H4 (cell line): Measurements from ENCODE around the gene FAF1. TPM values are rescaled to one million over a fixed set of nuclear protein-coding genes. Genes with fewer than 3 reads are reported as not detected.
"Not testable (repeated sequence)": the region's sequence is repeated elsewhere in the genome, so short reads cannot be mapped to it uniquely, and the experiment has no call there.

Experiments
- DNase-seq: peaks from one replicate; pipeline ENCODE4 v3.0.0-alpha.2; 2015; ENCODE audit warnings: low spot score
- total RNA-seq: library from RNA; depleted of rRNA; stranded (reverse); fragments of >200 nt; shearing (Covaris generic); gene quantifications from 2 replicates; pipeline ENCODE4 v1.2.3, GENCODE V29; 2014

Gene FAF1
- total RNA-seq, 1 experiment from 2014 or later, result 91.9 TPM

DNA sequence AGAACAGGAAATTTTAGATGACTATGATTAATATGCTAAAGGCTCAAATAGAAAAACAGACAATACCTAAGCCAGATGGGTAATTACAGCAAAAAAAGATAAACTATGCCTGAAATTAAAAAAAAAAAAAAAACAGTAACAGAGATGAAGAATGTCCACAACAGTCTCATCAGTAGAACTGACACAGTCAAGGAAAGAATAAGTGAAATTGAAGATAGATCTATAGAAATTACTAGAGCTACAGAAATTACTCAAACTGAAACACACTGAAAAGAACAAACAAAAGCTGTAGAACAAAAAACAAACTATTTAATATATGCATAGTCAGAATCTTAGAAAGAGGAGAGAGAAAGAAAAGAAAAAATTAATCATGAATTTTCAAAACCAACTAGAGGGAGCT is 112.8 kb downstream of the FAF1 start:
- no peak for DNase-seq

DNA sequence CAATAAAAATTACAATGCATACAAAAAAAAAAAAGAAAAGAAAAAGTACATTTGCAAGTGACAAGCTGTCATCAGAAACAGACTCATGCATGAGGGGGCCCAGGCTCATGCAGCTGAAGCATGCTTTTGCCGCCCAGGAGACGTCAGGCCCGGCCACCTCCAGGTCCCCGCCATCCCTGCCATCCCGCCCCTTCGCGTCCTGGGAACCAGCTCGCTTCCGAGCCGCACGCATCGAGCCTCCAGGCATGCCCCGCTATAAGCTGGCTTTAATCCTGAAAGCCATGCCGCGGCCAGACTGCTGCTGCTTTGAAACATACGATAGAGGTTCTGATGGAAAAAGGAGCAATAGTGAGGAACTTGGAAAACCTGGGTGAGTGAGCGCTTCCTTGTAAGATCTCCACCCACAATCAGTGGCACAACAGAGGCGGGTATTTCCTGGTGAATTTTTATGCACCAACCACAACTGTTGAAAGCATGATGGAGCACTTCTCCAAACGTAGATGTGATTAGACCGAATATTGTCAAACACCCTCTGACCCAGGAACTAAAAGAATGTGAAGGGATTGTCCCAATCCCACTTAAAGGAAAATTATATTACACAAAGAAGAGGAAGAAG is 113.7 kb downstream of the FAF1 start:
- DNase-seq, result no peak

DNA sequence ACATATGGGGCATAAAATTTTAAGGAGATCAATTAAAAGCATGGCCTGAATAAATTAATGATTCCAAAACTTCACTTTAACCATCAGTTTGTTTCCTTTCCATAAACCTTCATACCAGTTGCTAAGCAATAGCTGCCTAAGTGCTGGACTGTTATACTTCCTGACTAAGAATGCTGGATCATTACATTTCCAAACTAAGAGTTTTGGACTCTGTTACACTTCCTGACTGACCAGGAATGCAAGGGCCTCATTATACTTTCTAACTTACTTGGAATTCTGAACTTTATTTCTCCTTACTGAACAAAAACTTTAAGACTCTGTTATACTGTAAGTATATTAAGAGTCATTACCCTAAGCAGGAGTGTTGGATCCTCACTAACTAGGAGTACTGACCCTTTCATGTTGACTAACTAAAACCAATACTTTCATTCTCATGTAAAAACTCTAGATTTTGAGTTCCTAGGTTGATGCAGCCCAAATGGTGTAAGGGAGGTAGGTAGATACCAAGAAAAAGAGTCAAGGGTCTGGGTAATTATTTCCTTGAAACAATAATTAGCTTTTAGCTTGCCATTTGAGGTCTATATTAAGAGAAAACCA is 118.2 kb downstream of the FAF1 start:
- no peak for DNase-seq

DNA sequence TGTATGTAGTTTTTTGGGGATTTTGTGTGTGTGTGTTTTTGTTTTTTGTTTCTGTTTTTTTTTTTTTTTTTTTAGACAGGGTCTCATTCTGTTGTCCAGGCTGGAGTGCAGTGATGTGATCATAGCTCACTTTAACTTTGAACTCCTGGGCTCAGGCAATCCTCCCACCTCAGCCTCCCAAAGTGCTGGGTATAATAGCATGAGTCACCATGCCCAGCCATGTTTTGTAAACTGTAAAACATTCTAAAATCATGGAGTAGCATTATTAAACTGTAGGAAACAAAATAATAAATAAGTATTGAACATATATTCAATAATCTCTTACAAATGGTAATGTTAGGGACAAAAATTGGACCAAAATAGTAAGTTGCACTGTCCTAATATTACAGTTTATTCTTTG is 124.0 kb downstream of the FAF1 start:
- DNase-seq, result no peak

DNA sequence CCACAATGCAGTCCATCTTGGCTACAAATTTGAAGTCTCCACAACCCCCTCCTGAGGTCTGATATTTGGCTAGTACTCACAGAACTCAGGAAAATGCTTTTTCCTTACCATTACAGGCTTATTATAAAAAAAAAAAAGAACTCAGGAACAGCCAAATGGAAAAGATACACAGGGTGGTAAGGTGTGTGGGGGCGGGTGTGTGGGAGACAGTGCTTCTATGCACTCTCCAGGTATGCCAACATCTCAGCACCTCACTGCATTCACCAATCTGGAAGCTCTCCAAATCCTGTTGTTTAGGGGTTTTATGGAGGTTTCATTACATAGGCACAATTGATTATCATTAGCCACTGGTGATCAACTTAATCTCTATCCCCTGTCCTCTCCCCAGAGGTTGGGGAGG is 126.9 kb downstream of the FAF1 start:
- no peak for DNase-seq

DNA sequence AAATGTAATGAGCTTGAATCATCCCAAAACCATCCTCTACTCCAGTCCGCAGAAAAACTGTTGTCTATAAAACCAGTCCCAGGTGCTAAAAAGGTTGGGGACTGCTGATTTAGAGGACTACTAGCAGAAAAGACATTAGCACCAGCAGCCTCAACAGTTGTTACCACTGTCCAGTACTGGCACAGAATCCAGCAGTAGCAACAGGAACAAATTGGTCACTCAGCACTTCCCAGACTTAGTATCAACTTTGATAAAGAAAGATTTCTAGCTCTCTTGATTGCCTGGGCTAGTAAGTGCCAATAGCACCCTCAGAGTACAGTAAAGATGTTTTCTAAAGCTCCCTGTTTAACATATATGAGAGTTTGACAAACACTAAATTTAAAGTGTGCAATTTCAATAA is 127.9 kb downstream of the FAF1 start:
- DNase-seq, result no peak

DNA sequence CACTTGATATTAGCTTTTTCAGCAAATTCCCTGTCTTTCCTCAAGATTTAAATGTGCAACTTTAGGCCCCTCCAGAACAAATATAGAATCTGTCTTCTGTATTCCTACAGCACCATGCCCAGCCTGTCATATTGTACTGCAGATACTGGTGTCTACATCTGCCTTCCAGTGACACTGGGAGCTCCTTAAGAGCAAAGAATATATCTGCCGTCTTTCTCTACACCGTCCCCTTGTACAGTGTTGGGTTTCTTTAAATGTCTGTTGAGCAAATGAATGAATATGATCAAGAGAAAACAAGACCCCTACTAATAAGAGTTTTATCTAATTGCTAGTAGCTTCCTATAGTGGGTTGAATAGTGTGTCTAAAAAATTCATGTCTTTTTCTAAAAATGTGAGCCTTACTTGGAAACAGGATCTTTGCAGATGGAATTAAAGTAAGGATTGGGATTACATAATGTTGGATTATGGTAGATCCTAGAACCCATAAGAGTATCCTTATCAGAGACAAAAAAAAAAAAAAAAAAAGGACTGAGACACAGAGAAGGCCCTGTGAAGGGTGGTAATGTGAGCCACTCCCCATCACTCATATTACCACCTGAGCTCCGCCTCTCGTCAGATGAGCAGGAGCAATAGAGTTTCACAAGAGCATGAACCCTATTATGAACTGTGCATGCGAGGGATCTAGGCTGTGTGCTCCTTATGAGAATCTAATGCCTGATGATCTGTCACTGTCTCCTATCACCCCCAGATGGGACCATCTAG is 128.6 kb downstream of the FAF1 start:
- DNase-seq, result no peak

DNA sequence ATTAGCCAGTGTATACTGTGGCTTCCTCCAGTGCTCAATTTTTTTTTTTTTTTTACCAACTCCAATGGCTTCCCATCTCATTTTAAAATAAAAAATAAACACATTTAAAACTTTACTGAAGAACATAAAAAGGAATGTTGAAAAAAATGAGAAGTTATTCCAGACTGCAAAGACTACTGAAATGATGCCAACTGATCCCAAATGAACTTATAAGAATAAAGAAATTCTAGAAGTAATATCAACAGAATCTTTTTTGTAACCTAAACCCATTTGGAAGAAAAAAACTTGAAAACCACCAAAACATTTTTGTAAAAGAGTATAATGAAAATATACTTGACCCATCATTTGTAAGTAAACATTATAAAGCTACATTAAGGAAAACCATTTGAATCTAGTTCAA is 129.4 kb downstream of the FAF1 start:
- no peak for DNase-seq

DNA sequence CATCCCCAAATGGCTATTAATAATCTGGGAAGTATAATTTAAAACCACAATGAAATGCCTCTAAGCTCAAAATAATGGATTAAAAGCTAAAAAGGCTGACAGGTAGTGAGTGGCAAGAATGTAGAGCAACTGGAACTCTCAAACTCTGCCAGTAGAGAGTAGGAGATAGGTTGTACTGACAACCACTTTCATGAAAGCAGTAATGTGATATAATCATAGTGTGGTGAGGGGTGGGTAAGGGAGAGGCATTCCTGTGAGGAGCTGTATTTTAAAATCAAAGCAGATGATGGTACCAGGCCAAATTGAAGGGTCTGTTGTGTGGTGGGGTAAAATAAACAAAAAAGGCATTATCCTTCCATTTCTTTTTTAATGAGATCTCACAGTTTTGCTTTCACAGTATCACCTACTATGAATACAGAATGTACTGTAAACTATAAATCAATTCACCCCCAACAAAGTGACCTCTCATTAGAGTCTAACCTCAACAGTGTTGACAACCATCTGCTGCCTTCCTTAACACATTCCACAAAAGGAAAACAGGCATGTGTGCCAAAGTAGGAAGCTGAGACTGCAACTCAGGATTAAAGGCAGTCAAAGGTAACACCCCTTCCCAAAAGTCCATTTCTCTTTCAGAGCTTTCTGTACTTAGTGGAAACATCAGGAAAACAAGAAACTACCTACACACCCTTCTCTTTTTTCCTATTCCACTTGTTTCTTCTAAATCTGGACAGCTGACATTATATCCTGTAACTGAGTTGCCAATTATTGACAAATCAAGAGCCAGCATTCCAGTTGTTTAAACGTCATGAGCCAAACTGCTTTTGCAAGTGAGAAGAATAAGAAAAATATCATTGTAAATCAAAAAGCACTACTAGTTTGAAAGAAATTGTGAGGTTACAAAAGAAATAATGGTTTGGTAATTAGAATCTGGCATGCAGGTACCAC is 130.8 kb downstream of the FAF1 start:
- DNase-seq, result no peak

DNA sequence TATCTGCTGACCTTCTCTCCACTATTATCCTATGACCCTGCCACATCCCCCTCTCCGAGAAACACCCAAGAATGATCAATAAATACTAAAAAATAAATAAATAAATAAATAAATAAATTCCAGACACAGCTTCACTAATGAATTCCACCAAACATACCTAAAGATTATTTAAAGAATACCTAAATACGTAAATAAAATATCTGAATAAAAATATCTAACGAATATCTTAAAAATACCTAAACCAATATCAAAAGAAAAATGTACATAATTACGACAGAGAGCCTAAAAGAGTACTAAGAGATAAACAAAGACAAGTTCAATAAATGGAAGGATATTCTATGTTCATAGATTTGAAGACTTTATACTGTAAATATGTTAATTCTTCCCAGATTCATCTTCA is 132.5 kb downstream of the FAF1 start:
- no peak for DNase-seq

DNA sequence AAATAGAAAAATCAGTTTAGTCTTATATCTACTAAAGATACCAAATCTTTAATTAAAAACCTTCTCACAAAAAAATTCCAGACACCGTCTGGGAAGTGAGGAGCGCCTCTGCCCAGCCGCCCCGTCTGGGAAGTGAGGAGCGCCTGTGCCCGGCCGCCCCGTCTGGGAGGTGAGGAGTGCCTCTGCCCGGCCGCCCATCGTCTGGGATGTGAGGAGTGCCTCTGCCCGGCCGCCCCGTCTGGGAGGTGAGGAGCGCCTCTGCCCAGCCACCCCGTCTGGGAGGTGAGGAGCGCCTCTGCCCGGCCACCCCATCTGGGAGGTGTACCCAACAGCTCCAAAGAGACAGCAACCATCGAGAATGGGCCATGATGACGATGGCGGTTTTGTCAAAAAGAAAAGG is 133.3 kb downstream of the FAF1 start:
- DNase-seq, result not testable (repeated sequence)

DNA sequence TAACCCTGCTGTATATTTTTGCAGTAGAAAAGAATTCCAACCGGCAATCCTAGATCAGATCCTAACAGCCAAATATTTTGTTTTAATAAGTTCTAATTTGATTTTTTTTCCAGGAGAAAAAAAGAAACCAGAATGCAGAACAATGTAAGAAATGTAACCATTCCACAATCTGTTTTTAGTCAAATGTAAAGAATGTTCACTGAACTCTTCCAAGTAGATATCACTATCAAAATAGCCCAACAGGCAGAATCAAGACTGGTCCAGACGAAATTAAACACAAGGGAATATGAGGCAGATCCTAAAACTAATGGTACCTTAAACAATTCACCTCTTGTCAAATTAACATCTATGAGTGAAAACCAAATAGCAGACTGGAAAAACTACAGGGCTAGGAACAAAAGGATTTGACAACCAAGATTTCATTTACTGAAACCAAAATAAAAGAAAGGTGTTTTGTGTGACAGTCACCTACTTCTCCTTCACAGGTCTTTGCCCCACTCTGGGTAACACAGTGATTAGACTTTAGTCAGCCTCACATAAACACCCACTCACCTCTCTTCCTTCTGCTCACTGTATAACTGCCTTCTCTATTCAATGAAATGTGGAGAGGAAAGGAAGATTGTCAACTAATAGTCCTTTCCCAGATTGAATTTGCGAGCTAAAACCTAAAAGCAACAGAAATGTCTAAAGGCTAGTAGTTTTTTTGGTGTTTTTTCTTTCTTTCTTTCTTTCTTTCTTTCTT is 137.9 kb downstream of the FAF1 start:
- no peak for DNase-seq

DNA sequence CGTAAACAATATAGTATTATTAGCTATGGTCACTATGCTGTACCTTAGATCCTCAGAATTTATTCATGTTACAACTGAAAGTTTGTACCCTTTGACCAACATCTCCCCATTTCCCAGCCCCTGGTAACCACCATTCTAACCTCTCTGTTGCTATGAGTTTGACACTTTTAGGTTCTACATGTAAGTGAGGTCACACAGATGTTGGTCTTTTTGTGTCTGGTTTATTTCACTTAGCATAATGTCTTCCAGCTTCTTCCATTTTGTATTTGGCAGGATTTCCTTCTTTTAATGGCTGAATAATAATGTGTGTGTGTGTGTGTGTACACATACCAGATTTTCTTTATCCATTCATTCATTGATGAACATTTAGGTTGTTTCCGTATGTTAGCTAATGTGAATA is 139.5 kb downstream of the FAF1 start:
- no peak for DNase-seq

DNA sequence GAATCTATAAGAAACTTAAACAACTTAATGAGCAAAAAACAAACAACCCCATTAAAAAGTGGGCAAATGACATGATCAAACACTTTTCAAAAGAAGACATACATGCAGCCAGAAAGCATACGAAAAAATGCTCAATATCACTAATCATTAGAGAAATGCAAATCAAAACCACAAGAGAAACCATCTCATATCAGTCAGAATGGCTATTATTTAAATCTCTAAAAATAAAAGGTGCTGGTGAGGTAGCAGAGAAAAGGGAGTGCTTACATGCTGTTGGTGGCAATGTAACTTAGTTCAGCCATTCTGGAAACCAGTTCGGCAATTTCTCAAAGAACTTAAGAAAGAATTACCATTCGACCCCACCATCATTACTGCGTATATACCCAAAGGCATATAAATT is 147.7 kb downstream of the FAF1 start:
- DNase-seq, result no peak

DNA sequence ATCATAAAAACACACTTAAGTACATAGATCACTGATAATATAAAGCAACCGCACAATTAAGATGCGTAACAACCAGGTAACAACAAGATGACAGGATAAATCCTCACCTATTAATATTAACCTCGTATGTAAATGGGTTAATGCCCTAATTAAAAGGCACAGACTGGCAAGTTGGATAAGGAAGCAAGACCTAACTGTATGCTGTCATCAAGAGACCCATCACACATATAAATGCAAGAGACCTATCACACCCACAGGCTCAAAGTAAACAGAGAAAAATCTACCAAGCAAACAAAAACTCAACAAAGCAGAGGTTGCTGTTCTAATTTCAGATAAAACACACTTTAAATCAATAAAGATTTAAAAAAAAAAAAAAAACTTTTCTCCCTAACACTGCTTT is 151.8 kb downstream of the FAF1 start:
- DNase-seq, result no peak

DNA sequence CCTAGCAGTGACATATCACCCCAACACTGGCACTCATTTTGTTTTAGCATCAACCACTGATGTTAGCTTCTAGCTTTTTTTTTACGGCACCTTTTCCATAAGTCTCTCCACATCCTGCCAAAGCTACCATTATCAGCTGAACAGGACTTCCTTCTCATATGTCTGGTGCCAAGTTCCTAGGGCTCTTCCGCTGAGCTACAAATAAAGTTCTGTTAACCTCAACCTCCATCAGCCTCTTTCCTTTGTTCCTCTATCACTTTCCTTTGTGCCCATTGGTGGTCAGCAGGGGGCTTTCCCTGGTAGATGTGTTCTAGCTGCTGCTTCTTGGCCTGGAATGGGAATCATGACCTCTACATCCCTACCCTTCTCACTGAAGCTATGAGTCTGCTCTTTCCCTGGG is 163.8 kb downstream of the FAF1 start:
- DNase-seq, result no peak

DNA sequence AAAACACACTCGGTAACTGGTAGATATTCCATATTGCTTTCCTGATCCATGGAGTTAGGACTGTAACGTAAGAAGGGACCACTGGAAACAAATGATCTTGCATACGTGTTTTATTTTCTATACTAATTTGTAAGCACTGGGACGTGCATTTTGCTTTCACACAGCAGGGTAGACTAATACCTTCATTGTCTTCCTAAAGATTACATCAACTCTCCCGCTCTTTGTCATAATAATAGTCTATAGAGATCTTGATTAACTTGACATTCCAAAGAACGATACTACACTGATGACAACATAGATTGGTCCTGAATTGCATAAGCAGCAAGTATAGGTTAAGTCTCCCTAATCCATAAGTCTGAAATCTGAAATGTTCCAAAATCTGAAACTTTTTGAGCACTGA is 166.5 kb downstream of the FAF1 start:
- no peak for DNase-seq

DNA sequence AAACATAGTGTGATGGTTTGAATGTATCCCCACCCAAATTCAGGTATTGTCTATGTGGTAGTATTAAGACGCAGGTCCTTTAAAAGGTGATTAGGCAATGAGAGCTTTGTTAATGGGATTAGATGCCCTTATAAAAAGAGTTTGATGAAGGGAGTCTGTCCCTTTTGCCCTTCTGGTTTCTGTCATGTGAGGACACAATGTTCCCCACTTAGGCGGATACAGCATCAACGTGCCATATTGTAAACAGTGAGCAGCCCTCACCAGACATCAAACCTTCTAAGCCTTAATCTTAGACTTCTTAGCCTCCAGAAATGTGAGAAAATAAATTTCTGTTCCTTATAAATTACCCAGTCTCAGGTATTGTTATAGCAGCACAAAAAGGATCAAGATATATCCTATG is 172.8 kb downstream of the FAF1 start:
- no peak for DNase-seq

DNA sequence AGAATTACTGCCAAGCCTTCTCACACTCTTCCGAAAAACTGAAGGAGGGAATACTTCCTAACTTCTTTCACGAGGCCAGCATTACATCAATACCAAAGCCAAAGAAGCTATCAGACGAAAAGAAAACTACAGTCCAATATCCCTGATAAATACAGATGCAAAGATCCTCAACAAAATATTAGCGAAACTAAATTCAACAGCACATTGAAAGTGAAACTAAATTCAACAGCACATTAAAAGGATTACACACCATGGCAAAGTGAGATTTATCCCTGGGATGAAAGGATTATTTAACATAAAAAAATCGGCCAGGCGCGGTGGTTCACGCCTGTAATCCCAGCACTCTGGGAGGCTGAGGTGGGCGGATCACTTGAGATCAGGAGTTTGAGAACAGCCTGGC is 176.8 kb downstream of the FAF1 start:
- DNase-seq, result no peak

DNA sequence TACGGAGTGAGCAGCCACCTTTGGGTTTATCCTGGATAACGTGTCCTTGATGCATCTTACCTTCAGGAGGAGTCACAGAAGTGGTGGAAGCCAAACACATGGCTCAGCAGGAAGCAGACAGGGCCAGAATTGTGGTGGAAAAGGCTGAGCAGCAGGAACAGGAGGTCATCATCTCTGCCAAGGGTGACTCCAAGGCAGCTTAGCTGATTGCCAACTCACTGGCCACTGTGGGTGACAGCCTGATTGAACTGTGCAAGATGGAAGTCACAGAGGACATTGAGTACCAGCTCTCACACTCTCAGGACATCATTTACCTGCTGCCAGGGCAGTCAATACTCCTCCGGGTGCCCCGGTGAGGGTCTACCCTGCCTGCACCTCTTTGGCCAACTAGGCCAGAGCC is 179.3 kb downstream of the FAF1 start:
- no peak for DNase-seq

DNA sequence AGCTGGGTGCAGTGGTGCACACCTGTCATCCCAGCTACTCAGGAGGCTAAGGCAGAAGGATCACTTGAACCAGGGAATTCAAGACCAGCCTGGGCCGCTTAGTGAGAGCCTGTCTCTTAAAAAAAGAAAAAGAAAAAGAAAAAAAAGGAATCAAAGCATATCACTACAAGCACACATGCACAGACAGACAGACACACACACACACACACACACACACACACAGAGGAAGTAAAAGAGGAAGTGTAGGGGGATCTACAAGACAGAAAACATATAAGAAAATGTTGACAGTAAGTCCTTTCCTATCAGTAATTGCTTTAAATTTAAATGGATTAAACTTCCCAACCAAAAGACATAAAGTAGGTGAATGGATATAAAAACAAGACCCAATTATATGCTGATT is 180.3 kb downstream of the FAF1 start:
- no peak for DNase-seq

DNA sequence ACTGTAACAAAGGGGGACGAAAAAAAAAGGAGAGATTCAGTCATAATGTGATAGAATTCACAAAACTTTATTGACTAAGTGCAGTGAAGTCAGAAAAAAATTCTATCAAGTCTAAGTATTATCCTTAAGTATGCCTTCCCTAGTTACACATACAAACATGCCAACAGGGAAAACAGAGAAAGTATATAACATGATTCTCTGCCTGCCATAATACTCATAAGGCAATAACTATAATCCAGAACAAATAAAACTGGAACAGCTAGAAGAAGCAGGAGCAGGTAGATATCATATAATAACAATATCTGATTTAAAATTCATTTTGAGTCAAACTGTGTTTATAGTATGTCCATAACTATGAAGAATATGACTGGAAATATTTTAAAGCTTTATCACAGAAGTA is 184.3 kb downstream of the FAF1 start:
- no peak for DNase-seq
